GM19463 (cell line): ENCODE data around the gene RPL10.

ENCODE experiments used
- ATAC-seq: cut with Tn5 transposase; IDR thresholded peaks from one replicate; pipeline ENCODE4 v1.9.1; 2021; ENCODE audit warnings: mild to moderate bottlenecking, moderate library complexity; ENCODE audit not compliant: unreplicated experiment

RPL10 gene

DNA sequence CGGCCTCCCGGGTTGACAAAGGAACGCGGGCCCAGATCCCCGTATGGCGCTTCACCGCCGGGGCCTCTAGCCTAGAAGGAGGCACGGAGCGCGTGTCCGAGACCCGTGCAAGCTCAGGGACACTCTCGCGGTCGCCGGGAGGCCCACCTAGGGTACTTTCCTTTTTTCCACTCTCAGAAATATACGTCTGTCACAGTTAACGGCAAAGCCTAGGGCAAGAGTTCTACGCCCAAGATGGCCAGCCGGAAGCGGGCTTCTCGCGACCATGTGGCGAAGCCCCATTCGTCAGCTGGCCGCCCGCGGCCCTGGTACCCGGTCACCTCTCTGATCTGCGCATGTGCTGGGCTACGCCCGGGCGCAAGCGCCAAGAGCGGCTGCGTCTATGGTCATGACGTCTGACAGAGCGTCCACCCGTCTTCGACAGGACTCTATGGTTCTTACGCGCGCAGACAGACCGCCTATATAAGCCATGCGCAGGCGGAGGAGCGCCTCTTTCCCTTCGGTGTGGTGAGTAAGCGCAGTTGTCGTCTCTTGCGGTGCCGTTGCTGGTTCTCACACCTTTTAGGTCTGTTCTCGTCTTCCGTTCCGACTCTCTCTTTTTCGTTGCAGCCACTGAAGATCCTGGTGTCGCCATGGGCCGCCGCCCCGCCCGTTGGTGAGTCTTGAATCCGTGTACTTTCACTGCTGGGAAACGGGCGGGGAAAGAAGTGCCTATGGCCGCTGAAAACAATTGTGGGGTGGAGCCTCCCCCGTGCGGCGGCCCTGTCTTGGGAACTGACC, at the start of gene RPL10:
RPL10 (plus strand) TSS at position 490 of the 780 bp plus-strand sequence; CDS start at position 633, 143 bp downstream.
- ATAC-seq, result peak; percentile 62

- no peak for ATAC-seq
Observed at GRCh38 chrX:154348646-154349358, 49.4 kb upstream of the RPL10 start.

DNA sequence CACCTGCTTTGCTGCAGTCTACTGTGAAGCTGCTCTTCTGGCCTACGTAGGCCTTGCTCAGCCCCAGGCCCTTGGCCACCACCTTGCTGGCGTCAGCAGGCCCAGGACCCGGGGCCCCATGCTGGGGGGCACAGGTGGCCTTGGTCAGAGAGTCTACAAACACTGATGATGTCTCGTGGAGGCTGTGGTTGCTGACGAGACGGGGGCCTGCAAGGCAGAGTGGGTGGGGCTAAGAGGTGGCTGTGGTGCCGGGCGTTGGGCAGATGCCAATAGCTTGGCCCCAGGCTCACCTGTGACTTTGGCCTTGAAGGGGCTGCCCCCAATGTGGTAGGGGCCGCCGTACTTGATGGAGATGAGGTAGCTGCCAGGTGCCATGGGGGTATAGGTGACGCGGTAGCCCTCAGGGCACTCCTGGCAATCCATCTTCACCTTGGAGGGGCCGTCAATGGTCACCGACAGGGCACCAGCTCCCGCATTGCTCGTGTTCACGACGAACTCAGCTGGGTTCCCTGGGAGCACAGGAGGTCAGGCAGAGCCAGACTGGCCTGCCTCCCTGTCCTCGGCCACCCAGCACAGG, 48.7 kb upstream of the RPL10 start:
- no peak for ATAC-seq

- ATAC-seq, result no peak
Observed at GRCh38 chrX:154349979-154350378, 48.2 kb upstream of the RPL10 start.

DNA sequence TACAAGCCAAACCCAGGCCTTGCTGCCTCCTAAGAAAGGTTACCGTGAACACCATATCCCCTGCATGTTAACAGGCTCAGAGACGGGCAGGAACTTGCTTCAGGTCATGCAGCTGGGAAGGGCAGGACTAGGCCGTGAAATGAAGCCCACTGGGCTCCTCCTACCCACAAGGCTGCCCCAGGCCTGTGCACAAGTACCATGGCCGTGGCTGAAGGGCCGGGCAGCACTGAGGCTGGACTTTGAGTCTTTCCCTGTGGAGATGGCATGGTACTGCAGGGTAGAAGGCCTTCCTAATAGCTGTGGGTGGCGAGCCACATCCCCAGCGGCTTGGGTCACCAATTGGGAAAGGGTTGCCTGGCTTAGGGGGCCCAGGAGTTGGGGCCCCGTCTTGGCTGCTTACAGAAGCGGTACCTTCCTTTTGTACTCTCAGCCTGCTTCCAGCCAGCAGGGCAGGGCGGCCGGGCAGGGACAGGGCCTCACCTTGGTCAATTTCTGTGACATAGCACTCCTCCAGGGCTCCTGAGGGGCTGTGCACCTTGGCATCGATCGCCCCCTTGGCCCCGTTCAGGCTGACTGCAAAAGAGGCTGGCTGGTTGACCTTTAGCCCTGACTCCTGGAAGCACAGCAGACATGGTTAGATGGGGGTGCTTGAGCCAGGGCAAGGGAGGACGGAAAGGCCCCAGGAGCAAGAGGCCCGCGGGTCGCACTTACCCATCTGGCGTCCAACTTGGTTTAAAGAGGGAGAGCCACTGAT, 47.6 kb upstream of the RPL10 start:
- ATAC-seq, result no peak

GRCh38 chrX:154351183-154352011, 46.8 kb upstream of the RPL10 start:
- no peak for ATAC-seq

GRCh38 chrX:154352012-154352401, 46.2 kb upstream of the RPL10 start:
- ATAC-seq, result no peak

GRCh38 chrX:154352466-154352865, 45.7 kb upstream of the RPL10 start:
- ATAC-seq, result no peak

DNA sequence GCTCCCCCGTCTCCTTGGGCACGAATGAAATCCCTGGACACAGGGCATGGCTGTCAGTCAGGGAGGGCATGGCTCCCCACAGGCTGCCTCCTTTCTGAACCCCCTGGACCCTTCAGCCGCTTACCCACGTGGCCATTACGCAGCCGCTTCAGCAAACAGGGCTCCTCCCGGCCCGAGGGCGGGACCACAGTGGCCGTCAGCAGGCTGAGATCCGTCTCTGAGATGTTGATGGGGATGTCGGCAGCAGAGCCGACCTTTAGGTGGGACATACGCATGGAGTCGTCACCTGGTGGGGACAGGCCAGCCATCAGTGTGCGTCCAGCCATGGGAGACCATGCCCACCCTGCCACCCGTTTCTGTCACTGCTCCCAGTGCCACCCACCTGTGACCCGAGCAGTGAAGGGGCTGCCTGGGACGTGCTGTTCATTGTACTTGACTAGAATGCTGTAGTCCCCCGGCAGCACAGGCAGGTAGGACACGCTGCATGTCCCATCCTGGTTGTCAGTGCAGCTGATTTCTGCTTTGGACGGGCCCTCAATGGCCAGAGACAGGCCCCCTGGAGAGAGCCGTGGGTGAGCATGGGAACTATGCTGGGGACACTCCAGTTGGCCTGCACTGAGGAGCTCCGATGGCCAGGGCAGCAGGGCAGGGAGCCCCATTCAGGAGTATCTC, 44.9 kb upstream of the RPL10 start:
- ATAC-seq, result no peak

DNA sequence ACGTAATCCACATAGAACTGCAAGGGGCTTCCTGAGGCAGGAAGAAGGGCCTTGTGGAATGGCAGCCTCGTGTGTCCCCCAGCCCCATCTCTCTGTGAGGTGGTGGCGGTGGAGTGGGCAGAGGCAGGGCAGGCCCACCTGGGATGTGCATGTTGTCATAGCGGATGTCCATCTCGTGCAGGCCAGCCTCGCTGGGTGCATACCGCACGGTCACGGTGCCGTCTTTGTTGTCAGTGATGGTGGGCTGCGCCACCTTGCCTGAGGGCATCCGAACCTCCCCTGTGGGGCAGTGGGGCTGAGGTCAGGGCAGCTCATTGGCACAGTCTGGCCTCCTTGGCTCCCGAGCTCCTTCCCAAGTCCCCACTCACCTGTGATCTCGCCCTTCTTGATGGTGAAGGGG, 44.2 kb upstream of the RPL10 start:
- no peak for ATAC-seq

DNA sequence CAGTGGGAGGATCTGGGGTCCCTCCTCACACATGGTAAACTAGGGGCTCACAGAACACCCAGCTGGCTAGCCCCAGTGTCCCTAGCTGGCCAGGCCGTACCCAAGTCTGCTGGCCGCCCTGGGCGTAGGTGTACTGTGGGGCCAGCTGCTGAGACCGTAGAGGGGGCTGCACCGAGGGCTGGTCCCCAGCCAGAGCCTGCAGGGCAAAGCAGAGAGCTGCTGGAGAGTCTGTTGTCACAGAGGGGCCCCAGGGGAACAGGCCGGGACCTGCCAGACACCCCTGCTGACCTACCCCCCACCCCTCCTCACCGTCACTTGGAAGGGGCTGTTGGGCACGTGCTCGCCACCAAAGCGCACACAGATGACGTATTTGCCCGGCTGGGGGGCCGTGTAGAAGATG, 43.7 kb upstream of the RPL10 start:
- no peak for ATAC-seq

- ATAC-seq, result no peak
Observed at GRCh38 chrX:154355094-154355775, 42.9 kb upstream of the RPL10 start.

GRCh38 chrX:154355776-154356140, 42.4 kb upstream of the RPL10 start:
- no peak for ATAC-seq

- ATAC-seq, result no peak
Observed at GRCh38 chrX:154356596-154356995, 41.6 kb upstream of the RPL10 start.

GRCh38 chrX:154357205-154357604, 41.0 kb upstream of the RPL10 start:
- ATAC-seq, result no peak

DNA sequence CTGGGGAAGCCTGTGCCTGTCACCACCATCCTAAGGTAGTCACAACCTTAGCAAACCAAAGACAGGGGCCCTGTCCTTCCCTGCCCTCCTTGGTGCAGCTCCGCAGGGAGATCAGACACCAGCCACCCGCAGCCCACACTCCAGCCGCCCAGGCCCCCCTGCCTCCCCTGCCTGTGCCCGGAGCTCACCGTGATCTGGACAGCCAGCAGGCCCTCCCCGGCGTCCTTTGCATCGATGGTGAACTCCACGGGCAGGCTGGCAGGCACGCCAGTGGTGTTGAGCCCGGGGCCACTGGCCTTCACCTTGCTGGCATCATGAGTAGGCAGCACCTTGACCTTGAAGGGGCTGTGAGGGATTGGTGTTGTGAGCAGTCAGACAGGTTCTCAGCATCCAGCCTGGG, 40.2 kb upstream of the RPL10 start:
- no peak for ATAC-seq

DNA sequence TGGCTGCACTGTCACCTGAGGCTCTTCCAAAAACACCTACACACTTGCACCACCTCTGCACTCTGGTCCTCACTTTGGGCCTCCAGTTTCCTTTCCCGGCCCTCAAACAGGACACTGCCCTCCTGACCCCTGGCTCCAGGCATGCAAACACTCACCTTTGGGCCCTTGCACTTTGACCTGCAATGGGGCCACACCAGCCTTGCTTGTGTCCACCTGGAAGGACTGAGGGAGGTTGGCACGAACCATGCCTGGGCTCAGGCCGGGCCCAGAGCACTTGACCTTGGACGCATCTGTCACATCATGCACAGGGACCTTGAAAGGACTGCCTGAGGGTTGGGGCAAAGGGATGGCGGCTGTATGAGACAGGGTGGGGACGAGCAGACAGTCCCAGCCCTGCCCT, 39.3 kb upstream of the RPL10 start:
- ATAC-seq, result no peak

- ATAC-seq, result no peak
Observed at GRCh38 chrX:154359362-154360154, 38.6 kb upstream of the RPL10 start.
